ENCODE results near the gene HAGHL. TPM values are rescaled to one million over a fixed set of nuclear protein-coding genes. Genes with fewer than 3 reads are reported as not detected.
A peak's percentile ranks its signal among the peaks of the same experiment; 100 is the strongest.
"Not testable (repeated sequence)": the region's sequence is repeated elsewhere in the genome, so short reads cannot be mapped to it uniquely, and the experiment has no call there.

Gene HAGHL
- polyA plus RNA-seq, 4 donors: 1.9 to 7.7 (median 7.3) TPM

GRCh38 chr16:706189-707061 is 20.5 kb upstream of the HAGHL start:
- no peak for DNase-seq (ENCODE audit: low read depth in 4 of 4, low spot score in 2 of 4)

GRCh38 chr16:707062-707538 is 19.8 kb upstream of the HAGHL start:
- no peak for DNase-seq (ENCODE audit: low read depth in 4 of 4, low spot score in 2 of 4)

DNA sequence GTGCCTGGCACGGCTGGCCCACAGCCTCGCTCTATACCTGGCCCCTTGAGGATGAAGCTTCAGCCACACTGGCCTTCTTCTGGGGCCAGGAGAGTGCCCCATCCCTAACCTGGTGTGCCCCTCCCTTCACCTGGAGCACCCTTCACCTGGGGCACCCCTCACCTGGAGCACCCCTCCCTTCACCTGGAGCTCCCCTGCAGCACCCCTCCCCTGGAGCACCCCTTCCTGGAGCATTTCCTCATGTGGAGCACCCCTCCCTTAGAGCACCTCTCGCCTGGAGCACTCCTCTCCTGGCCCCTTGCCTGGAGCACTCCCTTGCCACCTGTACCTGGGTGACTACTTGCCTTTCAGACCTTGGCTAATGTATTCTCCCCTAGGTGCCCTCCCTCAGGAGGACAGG is 18.9 kb upstream of the HAGHL start:
- DNase-seq (ENCODE audit: low read depth in 4 of 4, low spot score in 2 of 4): no peak

- no peak for DNase-seq (ENCODE audit: low read depth in 4 of 4, low spot score in 2 of 4)
Measured at GRCh38 chr16:708959-709358, 17.9 kb upstream of the HAGHL start.

- no peak for DNase-seq (ENCODE audit: low read depth in 4 of 4, low spot score in 2 of 4)
Measured at GRCh38 chr16:709566-710499, 17.1 kb upstream of the HAGHL start.

DNA sequence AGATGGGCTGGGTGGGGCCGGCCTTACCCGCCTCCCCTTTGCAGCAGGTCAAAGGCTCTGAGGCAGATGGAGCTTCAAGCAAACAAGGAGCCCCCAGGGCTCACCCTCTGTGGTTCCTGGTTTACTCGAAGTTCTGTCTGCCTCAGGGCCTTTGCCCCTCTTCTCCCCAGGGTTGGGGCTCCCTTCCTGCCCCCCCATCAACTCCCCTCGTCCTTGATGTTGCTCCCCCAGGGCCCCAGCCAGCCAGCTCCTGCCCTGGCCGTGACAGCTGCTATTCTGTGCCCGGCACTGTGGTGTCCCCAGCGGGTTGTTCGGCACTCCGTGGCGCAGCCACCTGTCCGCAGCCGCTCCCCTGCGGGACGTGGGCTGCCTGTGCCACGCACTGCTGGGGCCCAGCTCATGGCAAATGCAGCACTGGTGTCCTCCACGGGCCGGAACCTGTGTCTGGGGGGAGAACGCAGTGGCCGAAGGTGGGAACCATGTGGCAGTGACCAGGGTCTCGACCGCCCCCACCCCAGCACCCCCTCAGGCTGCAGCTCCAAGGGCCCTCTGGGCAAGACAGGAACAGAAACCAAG is 16.3 kb upstream of the HAGHL start:
- no peak for DNase-seq (ENCODE audit: low read depth in 4 of 4, low spot score in 2 of 4)

- DNase-seq (ENCODE audit: low read depth in 4 of 4, low spot score in 2 of 4): no peak
Measured at GRCh38 chr16:711084-711483, 15.8 kb upstream of the HAGHL start.

GRCh38 chr16:711548-712320 is 15.2 kb upstream of the HAGHL start:
- DNase-seq (ENCODE audit: low read depth in 4 of 4, low spot score in 2 of 4): no peak

DNA sequence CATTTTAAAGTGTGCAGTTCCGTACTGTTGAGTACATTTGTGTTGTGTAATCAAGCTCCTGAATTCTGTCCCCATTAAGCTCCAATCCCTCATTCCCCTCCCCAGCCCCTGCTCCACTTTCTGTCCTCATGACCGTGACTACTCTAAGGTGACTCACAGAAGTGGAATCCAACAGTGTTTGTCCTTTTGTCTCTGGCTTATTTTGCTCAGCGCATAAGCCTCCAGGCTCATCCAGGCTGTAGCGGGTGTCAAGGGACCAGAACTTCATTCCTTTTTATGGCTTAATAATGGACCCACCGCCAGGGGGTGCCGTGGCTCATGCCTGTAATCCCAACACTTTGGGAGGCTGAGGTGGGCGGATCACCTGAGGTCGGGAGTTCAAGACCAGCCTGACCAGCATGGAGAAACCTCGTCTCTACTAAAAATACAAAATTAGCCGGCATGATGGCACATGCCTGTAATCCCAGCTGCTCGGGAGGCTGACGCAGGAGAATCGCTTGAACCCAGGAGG is 14.1 kb upstream of the HAGHL start:
- not testable (repeated sequence) for DNase-seq (ENCODE audit: low read depth in 4 of 4, low spot score in 2 of 4)

DNA sequence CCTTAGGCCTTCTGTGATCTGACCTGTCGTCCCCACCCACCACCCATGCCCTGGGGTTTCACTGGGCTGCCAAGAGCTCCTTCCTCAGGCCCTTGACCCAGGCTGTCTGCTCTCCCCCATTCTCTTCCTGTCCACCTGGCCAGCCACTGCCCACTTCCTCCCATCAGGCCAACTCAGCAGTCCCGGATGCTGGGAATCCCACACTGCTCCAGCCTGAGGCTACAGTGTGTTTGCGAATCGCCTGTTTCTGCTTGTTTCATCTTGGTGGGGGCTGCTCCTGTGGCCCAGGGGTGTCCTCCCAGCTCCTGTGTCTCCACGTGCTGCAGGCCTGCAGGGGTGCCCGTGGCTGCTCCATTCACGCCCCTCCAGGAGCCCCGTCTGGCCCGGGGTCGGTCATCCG is 12.8 kb upstream of the HAGHL start:
- DNase-seq (ENCODE audit: low read depth in 4 of 4, low spot score in 2 of 4): no peak

DNA sequence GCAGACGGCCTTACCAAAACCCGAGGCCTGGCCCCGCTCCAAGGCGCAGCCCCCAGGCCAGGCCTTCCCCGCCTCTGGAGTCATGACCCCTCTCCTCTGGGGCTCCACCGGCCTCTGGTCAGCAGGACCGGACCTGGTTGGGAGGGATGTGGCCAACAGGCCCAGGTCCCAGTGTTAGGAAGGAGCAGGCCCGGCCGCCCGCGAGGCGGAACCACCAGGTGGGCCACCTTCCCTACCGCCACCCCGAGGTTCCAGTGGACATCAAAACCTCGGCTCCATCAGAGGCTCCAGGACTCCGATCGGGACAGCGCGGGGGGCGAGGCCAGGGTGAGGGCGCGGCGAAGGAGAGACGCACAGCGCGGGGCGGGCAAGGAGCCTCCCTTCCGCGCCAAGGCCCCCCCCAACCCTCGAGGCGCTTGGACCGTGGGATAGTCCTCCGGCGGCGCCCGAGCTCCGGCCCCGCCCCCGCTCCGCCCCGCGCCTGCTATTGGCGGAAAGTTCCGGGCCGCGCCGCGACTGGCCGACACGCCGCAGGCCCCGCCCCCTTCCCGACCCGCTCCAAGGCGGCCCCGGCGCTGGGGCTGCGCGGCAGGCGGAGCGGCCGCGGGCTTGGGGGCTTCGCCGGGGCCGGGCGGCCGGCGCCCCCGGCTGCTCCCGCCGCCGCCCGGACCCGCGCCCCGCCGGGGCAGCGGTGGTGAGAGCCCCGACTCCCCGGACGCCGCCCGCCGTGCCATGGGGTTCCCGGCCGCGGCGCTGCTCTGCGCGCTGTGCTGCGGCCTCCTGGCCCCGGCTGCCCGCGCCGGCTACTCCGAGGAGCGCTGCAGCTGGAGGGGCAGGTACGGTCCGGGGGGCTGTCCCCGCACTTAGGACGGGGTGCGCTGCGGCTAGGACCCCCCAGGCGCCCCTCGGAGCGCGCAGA is 12.1 kb upstream of the HAGHL start, which contains the start of gene METRN:
TSS of gene METRN (plus strand) at position 561 of the 919 bp plus-strand sequence. CDS start at position 733, 172 bp downstream.
- peak in 1 of 4 donors; percentile 76 for DNase-seq (ENCODE audit: low read depth in 4 of 4, low spot score in 2 of 4)

GRCh38 chr16:715477-716199 is 11.3 kb upstream of the HAGHL start:
- no peak for DNase-seq (ENCODE audit: low read depth in 4 of 4, low spot score in 2 of 4)

DNA sequence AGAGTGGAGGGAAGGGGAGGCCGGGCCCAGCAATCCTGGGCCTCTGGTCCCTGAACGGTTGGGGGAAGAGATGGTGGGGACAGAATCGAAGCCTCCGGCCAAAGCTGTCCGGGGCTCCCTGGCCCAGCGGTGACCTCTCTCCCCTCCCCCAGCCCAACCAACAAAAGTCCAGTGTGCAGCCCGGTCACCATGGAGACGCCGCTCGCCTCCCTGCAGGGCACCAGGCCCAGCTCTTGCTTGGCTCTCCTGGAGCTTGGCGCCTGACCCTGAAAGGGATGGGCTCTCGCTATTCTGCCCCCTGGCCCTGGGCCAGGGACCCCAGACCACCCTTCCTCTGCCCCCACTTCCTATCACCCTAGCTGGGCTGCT is 10.7 kb upstream of the HAGHL start:
- DNase-seq (ENCODE audit: low read depth in 4 of 4, low spot score in 2 of 4): no peak

DNA sequence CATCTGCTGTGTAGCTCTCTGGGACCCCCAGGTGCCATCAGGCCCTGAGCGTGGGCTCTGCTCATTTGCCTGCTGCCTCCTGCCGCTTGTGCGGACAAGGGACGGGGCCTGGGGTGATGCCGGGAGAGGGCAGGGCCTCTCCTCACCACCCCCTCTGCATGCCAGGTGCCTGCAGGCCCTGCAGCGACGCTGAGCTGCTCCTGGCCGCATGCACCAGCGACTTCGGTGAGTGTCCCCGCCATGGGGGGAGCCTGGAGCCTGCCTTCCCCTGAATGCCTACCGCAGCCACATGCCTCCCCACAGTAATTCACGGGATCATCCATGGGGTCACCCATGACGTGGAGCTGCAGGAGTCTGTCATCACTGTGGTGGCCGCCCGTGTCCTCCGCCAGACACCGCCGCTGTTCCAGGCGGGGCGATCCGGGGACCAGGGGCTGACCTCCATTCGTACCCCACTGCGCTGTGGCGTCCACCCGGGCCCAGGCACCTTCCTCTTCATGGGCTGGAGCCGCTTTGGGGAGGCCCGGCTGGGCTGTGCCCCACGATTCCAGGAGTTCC is 10.1 kb upstream of the HAGHL start:
- no peak for DNase-seq (ENCODE audit: low read depth in 4 of 4, low spot score in 2 of 4)

GRCh38 chr16:717450-718245 is 9.3 kb upstream of the HAGHL start:
- DNase-seq (ENCODE audit: low read depth in 4 of 4, low spot score in 2 of 4): no peak

GRCh38 chr16:718389-718788 is 8.5 kb upstream of the HAGHL start:
- DNase-seq (ENCODE audit: low read depth in 4 of 4, low spot score in 2 of 4): no peak

DNA sequence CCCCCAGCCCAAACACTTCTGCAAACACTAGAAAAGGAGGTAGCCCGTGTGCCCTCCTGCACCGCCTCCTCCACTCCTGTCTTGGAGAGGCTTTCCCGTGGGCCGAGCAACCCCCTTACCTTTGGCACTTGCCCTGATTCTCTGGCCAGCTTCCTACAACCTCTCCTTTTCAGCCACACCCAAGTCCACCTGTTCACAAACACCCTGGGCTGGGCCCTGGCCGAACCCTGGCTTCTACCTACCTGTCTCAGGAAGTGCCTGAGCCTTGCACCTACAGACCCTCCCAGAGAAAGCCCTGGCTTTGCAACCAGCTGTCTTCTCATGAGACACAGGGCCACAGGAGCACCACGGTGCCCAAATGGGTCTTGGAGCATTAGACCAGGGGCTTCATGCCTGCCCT is 8.0 kb upstream of the HAGHL start:
- no peak for DNase-seq (ENCODE audit: low read depth in 4 of 4, low spot score in 2 of 4)
